HG03571 (cell line): ENCODE measurements around the gene PKIG.

Experiments used
- ATAC-seq: cut with Tn5 transposase; IDR thresholded peaks from one replicate; pipeline ENCODE4 v1.9.1; 2021; ENCODE audit not compliant: unreplicated experiment

PKIG gene

DNA sequence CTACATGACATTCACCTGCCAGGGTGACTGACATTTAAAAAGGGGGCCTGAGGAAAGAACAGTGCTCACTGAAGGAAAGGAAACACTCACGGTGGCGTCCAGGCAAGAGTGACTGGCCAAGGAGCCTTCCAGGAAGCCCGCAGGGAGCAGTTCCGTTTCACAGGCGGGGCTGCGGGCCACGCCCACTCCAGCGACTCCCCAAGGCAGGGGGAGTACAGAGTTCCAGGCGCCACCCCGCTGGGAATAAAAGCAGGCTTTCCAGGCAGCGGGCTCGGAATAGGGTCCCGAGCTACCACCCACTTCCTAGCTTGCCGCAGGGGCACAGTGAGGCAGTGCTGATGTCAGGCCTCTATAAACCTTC is 34.2 kb downstream of the PKIG start:
- ATAC-seq, result no peak

DNA sequence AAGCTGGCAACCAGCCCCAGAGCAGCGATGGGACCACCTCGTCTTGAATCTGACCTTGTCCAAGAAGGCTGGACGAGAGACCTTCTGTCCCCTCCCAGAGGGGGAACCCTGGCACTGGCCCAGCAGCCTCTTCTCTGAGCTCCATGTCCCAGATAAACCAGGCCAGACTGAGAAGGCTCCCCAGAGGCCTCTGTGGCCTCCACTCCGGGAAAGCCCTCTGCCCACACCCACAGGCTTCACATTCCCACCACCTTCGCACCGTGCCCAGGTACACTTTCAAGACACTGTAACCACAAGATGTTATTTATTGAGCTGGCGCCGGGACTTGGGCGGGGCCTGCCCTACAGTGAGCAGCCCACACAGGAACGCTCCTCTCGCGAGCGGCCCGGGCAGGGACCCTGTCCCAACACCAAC is 35.9 kb downstream of the PKIG start:
- no peak for ATAC-seq

DNA sequence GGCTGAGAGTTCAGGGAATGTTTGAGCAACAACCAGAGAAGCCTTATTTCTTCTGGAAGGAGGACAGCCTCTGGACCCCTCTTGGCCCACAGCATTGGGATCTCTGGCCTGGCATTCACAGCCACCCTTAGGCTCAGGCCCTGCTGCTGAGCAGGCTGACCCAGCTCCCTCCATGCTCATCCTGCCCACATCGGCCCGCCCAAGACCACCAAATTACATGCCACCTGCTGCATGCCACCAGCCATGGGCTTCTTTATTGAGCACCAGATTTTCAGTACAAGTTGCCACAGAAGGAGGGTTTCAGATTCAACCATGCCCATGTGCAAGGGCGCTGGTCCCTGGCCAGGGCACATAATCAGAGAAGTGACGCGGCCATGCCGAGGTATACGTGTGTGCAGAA is 36.9 kb downstream of the PKIG start:
- ATAC-seq, result no peak

DNA sequence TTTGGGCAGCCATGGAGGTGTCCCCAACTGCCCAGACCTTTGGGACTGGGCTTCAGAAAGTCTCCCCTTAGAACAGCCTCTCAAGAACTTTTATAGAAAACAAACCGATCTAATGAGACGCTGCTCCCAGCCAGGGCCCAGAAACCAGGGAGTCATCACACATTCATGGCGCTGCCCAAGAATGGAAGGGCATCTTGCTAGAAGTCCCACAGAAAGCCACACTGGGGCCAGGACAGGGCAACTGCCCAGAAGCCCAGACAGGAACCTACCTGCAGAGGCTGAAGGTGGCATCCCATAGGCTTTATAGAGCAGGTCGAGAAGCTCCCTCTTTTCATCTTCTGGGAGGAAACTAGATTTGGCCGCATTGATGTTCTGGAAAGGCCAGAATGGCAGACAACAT is 37.7 kb downstream of the PKIG start:
- ATAC-seq, result no peak

DNA sequence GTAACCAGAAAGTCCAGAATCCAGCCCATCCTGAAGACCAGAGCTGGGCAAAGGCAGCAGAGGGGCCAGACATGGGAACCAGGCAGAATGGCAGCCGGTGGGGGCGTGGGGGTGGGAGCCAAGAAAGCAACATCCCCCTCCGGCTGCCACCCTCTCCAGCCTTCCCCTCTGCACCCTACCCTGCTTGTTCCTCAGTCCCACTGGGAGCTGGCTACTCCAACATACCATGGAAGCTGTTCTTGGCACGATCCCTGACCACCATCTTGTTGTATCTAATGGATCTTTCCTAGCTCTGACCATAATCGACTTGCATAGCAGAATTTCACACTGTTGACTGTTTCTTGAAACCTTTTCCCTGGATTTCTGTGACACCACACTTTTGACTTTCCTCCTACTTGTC is 38.9 kb downstream of the PKIG start:
- ATAC-seq, result no peak

DNA sequence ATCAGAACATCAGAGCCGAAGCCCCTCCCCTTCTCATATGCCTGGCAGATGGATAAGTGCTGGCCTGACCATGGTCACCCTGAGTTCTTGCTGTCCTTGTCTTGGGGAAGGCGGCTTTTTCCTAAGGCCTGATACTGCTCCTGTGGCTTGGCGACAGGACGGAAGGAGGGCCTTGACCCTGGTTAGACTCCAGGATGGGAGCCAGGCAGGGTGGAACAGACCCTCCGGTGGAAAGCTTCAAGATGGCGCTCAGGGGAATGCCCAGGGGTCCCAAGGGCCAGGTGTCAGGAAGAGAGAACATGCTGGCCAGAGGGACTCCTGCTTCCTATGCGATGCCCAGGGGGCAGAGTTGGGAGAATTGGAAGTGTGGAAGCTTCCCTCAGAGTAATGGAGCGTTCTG is 39.6 kb downstream of the PKIG start:
- ATAC-seq, result no peak

DNA sequence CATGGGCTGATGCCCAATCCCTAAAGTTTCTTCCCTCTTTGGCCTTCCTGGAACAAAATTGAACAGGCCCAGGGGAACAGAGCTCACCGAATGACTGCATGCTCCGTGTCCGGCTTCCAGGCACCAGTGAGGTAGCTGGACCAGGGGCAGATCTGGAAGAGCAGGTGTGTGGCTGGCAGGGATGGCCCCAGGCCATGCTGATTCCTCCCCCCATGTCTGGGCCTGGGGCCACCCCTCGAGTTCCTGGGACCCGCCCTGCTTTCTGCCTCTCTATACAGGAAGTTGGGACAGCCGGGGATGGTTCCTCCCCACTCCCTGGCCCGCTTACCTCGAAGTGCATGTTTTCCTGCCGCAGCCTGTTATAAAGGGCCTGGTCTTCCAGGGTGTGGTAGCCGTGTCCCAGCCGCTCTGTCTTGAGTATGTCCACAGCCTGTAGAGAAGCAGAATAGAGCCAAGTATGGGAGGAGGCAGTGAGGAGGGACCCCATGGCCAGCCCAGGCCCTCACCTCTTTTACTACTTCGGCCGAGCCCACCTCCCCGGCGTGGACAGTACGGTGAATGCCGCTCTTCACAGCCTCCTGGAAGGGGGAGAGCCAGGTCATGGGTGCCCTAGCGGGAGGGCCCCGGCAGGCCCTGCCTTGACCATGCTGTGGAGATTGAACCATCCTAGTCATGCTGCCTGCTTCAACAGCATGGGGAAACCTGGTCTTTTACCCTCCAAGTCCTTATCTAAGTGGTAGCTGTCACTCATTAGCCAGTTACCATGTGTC is 40.3 kb downstream of the PKIG start:
- no peak for ATAC-seq

DNA sequence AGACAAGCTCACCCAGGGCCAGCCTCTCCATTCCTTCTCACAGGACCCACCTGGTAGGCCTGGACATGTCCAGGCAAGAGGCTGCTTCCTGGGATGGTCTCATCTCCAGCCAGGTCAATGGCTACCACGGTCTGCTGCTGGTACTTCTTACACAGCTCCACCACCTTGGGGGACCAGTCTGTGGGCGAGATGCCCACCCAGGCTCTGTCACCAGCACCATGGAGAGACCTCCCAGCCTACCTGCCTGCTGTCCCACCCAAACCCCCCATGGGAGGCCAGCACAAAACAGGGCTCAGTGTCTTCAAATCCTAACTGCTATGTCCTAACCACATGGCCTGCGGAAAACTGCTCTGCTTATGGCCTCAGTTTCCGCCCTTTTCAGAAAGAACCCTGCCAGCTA is 41.8 kb downstream of the PKIG start:
- ATAC-seq, result no peak

DNA sequence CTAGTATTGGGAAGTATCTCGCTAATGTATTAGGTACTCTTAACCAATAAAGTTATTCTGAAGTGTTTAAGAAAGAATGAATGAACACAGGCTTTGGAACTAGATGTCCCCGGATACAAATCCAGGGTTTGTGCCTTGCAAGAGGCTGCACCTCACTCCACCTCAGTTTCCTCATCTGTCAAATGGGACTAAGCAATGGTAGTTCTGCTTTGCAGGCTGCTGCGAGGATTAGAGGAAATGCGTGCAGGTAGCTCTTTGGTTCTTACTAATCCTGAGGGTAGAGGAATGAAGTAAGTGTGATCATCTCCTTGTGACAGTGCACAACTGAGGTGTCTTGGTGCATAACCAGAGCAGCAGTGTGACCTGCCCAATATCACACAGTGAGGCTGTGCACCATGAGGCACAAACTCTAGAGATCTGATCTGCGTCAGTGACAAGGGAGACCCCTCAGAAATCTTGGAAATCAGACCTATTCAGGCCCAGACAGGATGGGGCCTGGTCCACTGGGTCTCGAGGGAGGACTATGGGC is 42.4 kb downstream of the PKIG start:
- no peak for ATAC-seq

DNA sequence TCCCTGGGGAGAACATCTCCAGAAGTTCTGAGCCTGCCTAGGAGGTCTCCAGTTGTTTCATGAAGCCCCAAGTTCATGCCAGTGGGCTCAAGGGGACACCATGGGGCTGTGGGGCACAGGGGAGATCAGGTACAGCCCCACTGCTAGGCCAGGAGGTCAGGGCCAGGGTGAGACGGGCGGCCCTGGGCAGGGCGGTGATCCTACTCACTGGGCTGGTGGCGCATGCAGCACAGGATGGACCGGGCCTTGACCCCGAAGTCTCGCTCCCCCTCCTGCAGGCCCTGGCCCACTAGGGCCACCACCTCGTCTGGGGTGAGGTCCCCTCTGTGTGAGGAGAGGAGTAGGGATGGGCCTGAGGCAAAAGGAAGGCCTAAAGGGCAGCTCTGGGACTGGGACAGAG is 43.0 kb downstream of the PKIG start:
- no peak for ATAC-seq

DNA sequence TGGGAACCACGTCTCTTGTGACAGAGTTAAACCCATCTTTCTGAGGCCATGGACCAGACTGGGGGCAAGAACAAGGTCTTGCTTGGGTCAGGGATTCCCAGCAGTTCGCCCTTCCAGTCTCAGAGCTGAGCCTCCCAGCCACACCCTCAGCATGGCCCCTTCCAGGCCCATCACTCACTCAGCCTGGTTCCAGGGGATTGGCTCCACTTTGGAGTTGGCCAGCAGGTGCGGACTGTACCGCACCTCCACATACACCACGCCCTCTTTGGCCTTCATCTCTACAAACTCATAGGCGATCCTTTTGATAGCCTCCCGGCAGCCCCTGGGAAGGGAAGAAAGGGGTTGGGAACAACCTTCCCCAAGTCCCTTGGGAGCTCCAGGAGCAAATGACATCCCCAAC is 43.9 kb downstream of the PKIG start:
- ATAC-seq, result no peak

DNA sequence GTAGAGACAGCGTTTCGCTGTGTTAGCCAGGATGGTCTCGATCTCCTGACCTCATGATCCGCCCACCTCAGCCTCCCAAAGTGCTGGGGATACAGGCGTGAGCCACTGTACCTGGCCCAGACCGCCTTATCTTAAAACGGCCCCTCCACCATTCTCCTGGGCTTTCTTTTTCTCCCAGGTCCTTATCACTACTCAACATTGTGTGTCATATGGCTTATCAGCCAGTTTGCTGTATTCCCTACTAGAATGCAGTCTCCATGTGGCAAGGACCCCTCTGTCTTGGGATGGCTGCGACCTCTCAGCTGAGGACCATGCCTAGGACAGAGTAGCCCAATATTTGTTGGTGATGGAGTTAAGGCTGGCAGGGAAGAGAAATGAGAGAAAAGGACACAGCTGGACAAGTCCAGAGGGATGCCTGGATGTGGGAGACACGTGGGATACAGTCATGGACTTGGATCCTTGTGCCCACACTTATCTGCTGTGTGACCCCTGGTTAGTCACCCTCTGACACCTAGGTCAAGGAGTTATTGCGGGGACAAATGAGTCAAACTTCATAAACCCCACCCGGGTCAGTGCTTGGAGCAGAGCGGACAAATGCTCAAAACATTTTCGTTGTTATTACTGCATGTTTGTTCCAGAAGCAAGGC is 45.1 kb downstream of the PKIG start:
- no peak for ATAC-seq

DNA sequence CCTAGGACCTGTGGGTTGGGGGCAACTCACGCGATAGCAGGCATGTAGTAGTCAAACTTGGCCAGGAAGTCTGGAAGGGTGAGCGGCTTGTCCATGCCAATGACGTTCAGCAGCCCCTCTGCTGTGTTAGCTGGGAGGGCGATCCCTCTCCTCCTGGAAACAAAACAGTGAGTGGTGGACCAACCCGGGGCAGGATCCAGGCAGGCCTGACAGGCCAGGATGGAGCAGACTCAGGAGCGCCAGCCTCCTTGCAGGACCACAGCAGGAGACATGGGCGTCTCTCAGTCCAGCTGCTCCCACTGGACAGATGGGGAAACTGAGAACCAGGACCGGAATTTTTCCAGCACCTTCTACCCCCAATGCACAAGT is 46.6 kb downstream of the PKIG start:
- no peak for ATAC-seq

DNA sequence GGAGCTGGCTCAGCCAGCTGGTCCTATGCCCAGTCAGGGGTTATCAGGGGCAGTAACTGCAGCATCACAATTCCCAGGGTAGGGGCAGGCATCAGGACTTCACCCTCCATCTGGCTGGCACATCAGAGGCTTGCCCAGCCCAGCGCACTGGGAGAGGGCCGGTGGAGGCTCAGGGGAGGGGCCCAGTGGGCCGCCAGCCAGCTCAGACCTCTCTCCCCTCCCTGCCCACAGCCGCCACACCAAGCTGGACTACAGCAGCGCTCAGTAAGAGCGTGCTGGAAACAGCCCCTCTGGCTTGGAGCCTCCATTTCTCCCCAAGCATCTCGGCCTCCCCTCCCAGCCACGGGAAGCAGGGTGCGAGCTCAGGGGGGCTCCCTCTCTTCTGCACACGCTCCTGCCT is 47.2 kb downstream of the PKIG start:
- ATAC-seq, result no peak

DNA sequence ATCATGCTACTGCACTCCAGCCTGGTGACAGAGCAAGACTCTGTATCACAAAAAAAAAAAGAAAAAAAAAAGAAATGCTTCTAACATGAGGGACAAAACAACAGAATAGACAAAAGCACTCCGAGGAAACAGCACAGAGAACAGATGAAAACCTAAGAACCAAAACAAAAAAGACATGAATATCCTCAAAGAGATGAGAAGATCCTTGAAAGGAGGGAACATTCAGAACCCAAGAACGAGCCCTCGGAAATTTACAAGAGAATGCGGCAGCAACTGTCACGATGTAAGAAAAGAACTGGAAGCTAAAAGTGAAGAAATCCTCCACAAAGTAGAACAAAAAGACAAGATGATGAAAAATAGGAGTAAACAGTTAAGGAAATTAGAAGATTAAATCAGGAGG is 47.9 kb downstream of the PKIG start:
- ATAC-seq, result no peak

DNA sequence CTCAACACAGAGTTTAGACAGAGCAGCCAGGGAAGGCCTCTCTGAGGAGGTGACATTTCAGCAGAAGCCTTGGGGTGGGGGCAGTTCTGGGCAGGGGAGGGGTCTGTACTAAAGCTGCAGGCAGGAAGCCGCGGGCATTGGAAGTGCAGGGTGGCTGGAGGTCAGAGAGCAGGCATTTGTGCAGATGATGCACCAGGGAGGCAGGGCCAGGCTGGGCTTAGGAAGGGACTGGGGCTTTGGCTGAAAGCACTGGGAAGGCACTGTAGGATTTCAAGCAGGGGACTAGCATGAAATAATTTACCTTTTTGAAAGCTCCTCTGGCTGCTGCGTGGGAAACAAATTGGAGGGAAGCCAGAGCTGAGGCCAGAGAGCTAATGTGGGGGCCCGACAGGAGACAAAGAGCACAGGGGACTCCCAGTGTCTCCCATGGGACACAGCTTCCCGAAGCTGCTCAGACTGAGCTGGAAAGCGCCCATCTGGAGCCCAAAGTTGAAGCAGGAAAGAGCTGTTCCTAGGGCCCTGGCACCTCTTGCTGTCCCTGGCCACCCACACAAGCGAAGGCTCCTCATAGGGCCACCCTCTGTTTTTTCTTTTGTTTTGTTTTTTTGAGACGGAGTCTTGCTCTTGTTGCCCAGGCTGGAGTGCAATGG is 49.8 kb downstream of the PKIG start:
- ATAC-seq, result no peak

DNA sequence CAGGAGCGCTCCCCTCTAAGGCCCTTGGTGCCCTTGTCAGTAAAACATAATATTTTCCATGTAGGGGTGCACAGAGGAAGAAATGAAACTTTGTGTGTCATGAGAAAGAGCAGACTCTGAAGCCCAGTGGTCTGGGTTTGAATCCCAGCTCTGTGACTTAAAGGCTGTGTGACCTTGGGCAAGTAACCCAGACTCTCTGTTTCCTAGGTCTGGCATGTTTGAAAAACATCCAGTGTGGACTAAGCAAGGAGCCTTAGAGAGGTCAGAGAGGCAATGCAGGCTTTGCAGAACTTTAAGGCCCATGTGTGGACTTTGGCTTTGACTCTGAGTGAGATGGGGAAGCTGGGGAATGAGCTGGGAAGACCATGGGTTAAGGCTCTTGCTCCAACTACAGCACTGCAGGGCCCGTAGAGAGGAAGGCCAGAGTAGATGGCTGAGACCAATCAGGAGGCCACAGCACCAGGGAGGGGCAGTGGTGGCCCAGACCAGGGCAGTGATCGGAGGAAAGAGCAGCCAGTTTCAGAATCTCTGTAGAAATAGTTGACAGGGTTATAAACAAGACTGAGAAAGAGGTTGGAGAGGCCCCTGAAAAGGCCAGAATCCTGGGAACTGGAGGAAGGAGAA is 50.9 kb downstream of the PKIG start:
- ATAC-seq, result no peak

DNA sequence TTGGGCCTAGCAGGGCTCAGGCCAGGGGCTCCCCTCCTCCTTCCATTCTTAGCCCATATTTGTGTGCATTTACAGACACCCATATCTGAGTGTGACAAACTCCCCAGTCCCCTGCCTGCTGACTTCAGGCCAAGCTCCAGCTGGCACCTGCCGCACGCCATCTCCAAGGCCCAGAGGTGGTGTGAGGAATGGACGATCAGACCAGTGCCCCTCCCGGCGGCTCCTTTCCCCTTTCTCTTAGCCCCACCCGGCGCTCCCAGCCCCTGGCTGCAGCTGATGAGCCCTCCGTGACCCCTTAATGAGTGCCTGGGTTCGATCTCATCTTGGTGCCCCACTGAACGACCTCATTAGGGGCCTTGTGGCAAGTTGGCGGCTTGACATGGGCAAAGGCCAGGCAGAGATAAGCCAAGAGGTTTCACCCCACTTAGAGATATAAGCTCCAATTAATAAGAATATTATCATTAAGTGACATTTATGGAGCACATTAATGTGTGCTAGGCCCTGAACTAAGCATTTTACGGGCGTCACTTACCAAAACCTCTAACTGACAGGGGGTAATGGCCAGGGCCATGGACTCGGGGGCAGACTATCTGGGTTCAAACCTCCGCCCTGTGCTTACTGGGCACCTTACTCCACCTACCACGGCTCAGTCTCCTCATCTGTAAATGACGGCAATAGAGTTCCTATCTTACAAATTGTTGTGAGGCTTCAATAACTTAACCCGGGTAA is 51.7 kb downstream of the PKIG start:
- no peak for ATAC-seq

DNA sequence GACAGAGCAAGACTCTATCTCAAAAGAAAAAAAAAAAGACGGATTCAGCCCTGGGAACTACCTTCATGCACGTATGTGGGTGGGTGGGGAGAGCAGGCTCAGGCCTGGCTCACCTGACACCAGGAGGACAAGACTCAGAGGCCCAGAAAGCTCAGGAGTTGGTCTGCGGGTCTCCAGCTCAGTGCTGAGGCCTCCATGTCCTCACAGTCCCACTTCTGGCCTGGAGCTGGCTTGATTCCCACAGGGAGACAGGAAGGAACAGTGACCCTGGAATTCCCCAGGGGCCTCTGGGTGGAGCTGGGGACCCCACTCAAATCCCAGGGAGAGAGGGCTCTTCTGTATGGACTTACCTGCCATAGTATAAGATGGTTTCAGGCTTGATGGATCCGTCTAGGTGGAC is 53.5 kb downstream of the PKIG start:
- ATAC-seq, result no peak

DNA sequence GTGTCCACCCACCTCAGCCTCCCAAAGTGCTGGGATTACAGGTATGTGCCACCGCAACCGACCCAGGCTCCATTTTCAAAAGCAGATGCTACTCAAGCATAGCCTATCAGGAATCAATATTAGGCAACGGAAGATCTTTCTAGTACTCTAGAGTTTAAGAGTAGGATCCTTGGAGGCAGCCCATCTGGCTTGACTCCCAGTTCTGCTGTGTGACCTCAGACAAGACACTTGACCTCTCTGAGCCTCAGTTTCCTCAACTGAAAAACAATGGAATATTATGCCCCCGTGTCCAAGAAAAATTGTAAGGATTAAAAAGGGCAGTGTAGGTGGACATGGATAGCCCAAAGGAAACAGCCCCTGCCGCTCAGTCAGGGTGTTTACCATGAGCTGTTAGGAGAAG is 54.7 kb downstream of the PKIG start:
- no peak for ATAC-seq
